Spleen (tissue), 11 donors: Measurements from ENCODE around the gene PRR13. TPM values are rescaled to one million over a fixed set of nuclear protein-coding genes. Genes with fewer than 3 reads are reported as not detected.

Experiments
- DNase-seq: peaks from one replicate; pipeline ENCODE4 v3.0.0-alpha.2; 2020
- H3K27ac ChIP-seq, 8 donors: fragments of 200-600 bp; sonication (generic) in 7 of 8; 1 replicate in 4 of 8; 2 replicates in 4 of 8; pipeline versions ENCODE4 v1.5.0 to v1.8.0; 2016 to 2021; ENCODE audit warnings: inconsistent platforms in 4 of 8, mild to moderate bottlenecking in 4 of 8, moderate library complexity in 1 of 8
- H3K27me3 ChIP-seq, 7 donors: fragments of 200-600 bp; sonication (generic) in 6 of 7; replicated peaks in 1 of 7; 1 replicate in 4 of 7; 2 replicates in 3 of 7; pipeline versions ENCODE4 v1.5.0 to v1.8.0; 2016 to 2021; ENCODE audit warnings: inconsistent platforms in 3 of 7, mild to moderate bottlenecking in 1 of 7
- H3K36me3 ChIP-seq, 6 donors: fragments of 200-600 bp; sonication (generic) in 5 of 6; 1 replicate in 4 of 6; 2 replicates in 2 of 6; pipeline versions ENCODE4 v1.5.0 to v1.8.0; 2016 to 2021; ENCODE audit warnings: inconsistent platforms in 2 of 6
- H3K4me1 ChIP-seq, 6 donors: fragments of 200-600 bp; sonication (generic) in 5 of 6; 1 replicate in 3 of 6; 2 replicates in 3 of 6; pipeline versions ENCODE4 v1.5.0 to v1.8.0; 2016 to 2021; ENCODE audit warnings: inconsistent platforms in 3 of 6
- H3K4me3 ChIP-seq, 8 donors: fragments of 200-600 bp; sonication (generic) in 7 of 8; 1 replicate in 4 of 8; 2 replicates in 4 of 8; pipeline versions ENCODE4 v1.5.0 to v1.8.0; 2016 to 2021; ENCODE audit warnings: inconsistent platforms in 4 of 8, mild to moderate bottlenecking in 4 of 8, moderate library complexity in 2 of 8
- H3K9me3 ChIP-seq, 8 donors: fragments of 200-600 bp; sonication (generic) in 7 of 8; 1 replicate in 4 of 8; 2 replicates in 4 of 8; pipeline versions ENCODE4 v1.5.0 to v1.8.0; 2016 to 2021; ENCODE audit warnings: inconsistent platforms in 4 of 8
- POLR2A ChIP-seq, 3 donors: fragments of 450-650 bp; IDR thresholded peaks; one replicate each; pipeline ENCODE4 v1.5.1; 2017; ENCODE audit warnings: antibody characterized with exemption in 3 of 3, mild to moderate bottlenecking in 1 of 3
- POLR2AphosphoS5 ChIP-seq, 3 donors: sonication (generic); formaldehyde crosslinking; IDR thresholded peaks; one replicate each; pipeline ENCODE4 v1.5.1; 2017; ENCODE audit warnings: antibody characterized with exemption in 3 of 3
- WGBS, 5 donors: extraction: QIAGEN DNeasy Blood & Tissue Kit in 3 of 5; methylation state at CpG; one replicate each; pipeline versions ENCODE4 v1.1.5 to v1.1.7; 2013 to 2018; 5-methylcytosine and 5-hydroxymethylcytosine counted together
- intact Hi-C: fragments of 100-400 bp; cut with DNase I; formaldehyde crosslinking; loops from one replicate; pipeline ENCODE4 v1.15.0; 2023; ENCODE audit warnings: low total_unique reads
- polyA plus RNA-seq, 3 donors: library from polyadenylated mRNA; stranded (reverse); fragments of 200-250 nt; gene quantifications; one replicate each; pipeline ENCODE4 v1.2.1, GENCODE V29; 2013
- total RNA-seq, 7 donors: library from RNA; depleted of rRNA in 3 of 7; stranded (reverse); fragments of >200 nt in 3 of 7; fragmentation: NEBNext Ultra II Directional in 4 of 7; extraction: Animal tissue kit (Norgen Biotek cat#: 25700) in 4 of 7; gene quantifications; one replicate each; pipeline versions ENCODE4 v1.1.0 to v1.2.1, GENCODE V29; 2016 to 2021
- TF ChIP-seq, protein P1 (sequence below), 11 experiments: fragments of 200-600 bp in 7 of 11; fragments of 450-650 bp in 4 of 11; sonication (generic) in 4 of 11; IDR thresholded peaks in 8 of 11; conservative IDR thresholded peaks in 3 of 11; 1 replicate in 7 of 11; 2 replicates in 4 of 11; pipeline versions ENCODE4 v1.4.0 to v1.8.0; 2016 to 2021; ENCODE audit warnings: antibody characterized with exemption in 11 of 11, inconsistent platforms in 4 of 11, mild to moderate bottlenecking in 1 of 11
- donor health status: healthy with polysubstance abuse.
- donor health status: DM: no; HTN: no; CAD: no; lungs with moderate emphysema.
- donor health status: DM: no; HTN: no; CAD: no.
- donor health status: Bipolar disorder and iron deficiency.
- donor health status: healthy.
- donor health status: DM: no; HTN: no; CAD: no.
- donor health status: DM: yes; HTN: yes; CAD: no.

The PRR13 gene
- total and polyA plus RNA-seq, 10 donors: 127 to 262 (median 209) TPM

DNA sequence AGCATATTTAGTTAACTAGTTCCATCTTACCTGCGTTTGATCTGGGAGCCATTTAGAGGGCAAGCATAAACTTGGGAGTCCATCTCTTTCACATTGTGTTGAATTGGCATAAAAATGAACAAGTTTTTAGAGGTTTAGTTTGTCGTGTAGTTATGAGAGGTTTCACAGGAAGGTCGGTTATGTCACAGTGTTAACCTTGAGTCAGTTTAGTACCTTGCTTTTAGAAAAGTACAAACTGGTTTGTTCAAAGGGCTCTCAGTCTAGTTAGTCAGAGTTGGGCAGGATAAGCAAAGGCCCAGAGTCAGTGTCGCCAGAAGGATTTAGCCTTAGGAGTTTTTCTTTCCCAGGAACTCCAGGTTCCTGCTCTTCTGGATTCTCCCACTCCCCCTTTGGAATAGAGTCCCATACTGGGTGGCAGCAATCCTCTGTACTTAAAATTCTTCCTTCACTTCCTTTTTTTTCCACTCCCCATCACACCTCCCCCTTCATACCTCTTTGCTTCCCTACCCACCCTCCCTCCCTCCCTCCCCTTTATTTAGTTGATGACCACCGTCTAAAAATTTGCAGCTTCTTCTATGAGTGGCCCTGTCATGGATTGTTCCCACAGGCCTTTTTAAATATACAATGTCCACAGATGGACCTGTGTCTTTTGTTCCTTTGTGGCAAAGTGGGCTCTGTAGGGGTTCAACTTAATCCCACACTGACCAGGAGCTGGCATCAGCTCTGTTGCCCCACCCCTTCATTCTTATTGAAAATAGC is 22.4 kb downstream of the PRR13 start:
- intact Hi-C loops: no loop called here
- TF ChIP-seq, protein P1, sequence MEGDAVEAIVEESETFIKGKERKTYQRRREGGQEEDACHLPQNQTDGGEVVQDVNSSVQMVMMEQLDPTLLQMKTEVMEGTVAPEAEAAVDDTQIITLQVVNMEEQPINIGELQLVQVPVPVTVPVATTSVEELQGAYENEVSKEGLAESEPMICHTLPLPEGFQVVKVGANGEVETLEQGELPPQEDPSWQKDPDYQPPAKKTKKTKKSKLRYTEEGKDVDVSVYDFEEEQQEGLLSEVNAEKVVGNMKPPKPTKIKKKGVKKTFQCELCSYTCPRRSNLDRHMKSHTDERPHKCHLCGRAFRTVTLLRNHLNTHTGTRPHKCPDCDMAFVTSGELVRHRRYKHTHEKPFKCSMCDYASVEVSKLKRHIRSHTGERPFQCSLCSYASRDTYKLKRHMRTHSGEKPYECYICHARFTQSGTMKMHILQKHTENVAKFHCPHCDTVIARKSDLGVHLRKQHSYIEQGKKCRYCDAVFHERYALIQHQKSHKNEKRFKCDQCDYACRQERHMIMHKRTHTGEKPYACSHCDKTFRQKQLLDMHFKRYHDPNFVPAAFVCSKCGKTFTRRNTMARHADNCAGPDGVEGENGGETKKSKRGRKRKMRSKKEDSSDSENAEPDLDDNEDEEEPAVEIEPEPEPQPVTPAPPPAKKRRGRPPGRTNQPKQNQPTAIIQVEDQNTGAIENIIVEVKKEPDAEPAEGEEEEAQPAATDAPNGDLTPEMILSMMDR (IDR thresholded peaks at IDR 0.05 in 8 of 11, conservative IDR thresholded peaks at IDR 0.05 in 3 of 11): no peak
- TF ChIP-seq POLR2AphosphoS5 (IDR thresholded peaks at IDR 0.05) (no peak), POLR2A (IDR thresholded peaks at IDR 0.05) (no peak)
- H3K36me3 ChIP-seq: peaks cover 13 to 100% (median 100%) of the 10 kb centered on the region in 6 donors
- 61 to 76% (median 65%) methylated on average over 5 of the region's 5 CpGs for WGBS, 5 donors
- H3K4me1 ChIP-seq: peaks cover 3 to 80% (median 30%) of the 10 kb centered on the region in 6 donors
- DNase-seq: no peak
- H3K9me3 ChIP-seq: no peaks in the 10 kb centered on the region
- H3K27ac ChIP-seq: peak overlapping the region in 2 of 8 donors; percentile 24 to 29
- H3K4me3 ChIP-seq: no peak overlapping the region
- H3K27me3 ChIP-seq: no peaks in the 10 kb centered on the region

DNA sequence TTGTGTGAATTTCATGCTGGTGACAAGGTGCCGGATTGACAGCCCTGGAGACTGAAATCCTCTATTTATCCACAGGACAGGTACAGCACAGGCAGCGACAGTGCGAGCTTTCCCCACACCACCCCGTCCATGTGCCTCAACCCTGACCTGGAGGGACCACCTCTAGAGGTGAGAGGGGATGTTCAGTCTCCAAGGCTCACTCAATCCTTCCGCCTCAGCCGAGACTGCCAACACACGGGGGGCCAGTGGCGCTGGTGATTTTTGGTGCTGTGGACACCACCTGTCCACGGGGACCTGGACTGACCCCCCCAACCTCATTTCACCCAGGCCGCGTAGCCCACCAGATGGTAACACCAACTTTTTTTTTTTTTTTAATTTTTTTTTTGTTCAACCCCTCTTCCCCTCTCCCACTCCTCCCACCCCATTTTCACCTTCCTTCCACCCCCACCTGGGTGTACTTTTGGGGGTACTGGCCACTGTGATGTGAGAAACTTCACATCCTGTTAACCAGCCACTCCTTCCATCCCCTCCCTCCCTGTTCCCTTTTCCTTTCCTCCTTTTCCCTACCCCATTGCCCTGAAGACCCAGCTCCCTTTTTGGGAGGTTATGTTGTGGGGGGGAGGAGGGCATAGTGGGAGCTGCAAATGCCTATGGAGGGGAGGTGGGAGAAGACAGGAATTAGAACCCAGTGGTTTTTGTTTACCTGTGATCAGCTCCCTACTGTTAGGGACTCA is 23.3 kb downstream of the PRR13 start:
- WGBS, 5 donors: 88 to 96% (median 95%) methylated on average over 11 of the region's 11 CpGs
- no peak for DNase-seq
- intact Hi-C loops: no loop called here
- Histone ChIP-seq H3K27ac (peak overlapping the region in 2 of 8 donors; percentile 22 to 58), H3K9me3 (no peaks in the 10 kb centered on the region), H3K36me3 (peaks cover 13 to 100% (median 100%) of the 10 kb centered on the region in 6 donors), H3K27me3 (no peaks in the 10 kb centered on the region), H3K4me1 (peaks cover 3 to 71% (median 29%) of the 10 kb centered on the region in 6 donors), H3K4me3 (no peak overlapping the region)
- TF ChIP-seq POLR2A (IDR thresholded peaks at IDR 0.05) (no peak), POLR2AphosphoS5 (IDR thresholded peaks at IDR 0.05) (peak in 2 of 3 donors; percentile 50 to 61)
- TF ChIP-seq, protein P1 (IDR thresholded peaks at IDR 0.05 in 8 of 11, conservative IDR thresholded peaks at IDR 0.05 in 3 of 11): no peak

DNA sequence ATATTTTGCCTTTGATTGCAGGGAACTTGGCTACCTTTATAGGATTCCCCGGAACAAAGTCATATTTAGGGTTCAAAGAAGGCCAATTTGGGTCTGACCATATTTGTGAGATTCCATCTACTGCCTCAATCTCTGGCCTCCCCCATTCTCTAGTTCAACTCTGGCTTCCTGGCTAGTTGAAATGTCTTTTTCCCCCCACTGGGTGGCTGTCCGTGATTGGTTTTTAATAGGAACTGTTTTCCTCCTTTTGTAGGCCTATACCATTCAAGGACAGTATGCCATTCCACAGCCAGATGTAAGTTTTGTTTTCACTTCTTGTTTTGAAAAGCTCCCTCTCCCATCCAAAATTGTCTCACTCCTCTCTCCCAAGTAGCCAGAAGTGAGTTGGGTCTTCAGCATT is 24.1 kb downstream of the PRR13 start:
- H3K27ac ChIP-seq: peak overlapping the region in 3 of 8 donors; percentile 22 to 58 (median 26)
- peaks cover 3 to 66% (median 28%) of the 10 kb centered on the region in 6 donors for H3K4me1 ChIP-seq
- 62 to 85% (median 75%) methylated on average over 2 of the region's 2 CpGs for WGBS, 5 donors
- H3K4me3 ChIP-seq: no peak overlapping the region
- TF ChIP-seq POLR2A (IDR thresholded peaks at IDR 0.05): no peak
- TF ChIP-seq POLR2AphosphoS5 (IDR thresholded peaks at IDR 0.05): no peak
- TF ChIP-seq, protein P1 (IDR thresholded peaks at IDR 0.05 in 8 of 11, conservative IDR thresholded peaks at IDR 0.05 in 3 of 11): no peak
- H3K36me3 ChIP-seq: peaks cover 9 to 100% (median 100%) of the 10 kb centered on the region in 6 donors
- no peaks in the 10 kb centered on the region for H3K9me3 ChIP-seq
- H3K27me3 ChIP-seq: no peaks in the 10 kb centered on the region
- no peak for DNase-seq
- intact Hi-C loops: no loop called here

DNA sequence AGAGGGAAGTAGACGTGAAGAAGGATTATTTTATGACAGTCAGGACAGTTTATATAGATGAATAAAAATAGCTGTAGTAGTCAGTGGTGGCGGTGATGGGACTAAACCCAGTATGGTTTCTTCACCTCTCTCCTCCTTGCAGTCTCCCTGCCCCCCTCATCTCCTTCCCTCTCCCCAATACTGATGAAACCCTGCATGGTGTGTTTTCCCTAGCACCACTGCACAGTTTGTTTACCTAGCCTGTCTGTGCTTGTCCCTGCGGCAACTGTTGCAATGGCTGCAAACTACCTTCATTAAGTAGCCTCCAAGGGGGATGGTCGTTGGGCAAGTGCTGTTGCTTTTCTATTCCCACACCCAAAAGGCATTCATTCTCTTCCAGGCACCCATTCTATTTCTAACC is 25.1 kb downstream of the PRR13 start:
- no peaks in the 10 kb centered on the region for H3K27me3 ChIP-seq
- WGBS, 5 donors: 81 to 89% (median 87%) methylated on average over 4 of the region's 4 CpGs
- H3K27ac ChIP-seq: peak overlapping the region in 2 of 8 donors; percentile 8 to 22
- no peak overlapping the region for H3K4me3 ChIP-seq
- intact Hi-C loops: no loop called here
- peaks cover 9 to 100% (median 100%) of the 10 kb centered on the region in 6 donors for H3K36me3 ChIP-seq
- H3K9me3 ChIP-seq: no peaks in the 10 kb centered on the region
- no peak for DNase-seq
- H3K4me1 ChIP-seq: peaks cover 3 to 60% (median 24%) of the 10 kb centered on the region in 6 donors
- TF ChIP-seq, protein P1 (IDR thresholded peaks at IDR 0.05 in 8 of 11, conservative IDR thresholded peaks at IDR 0.05 in 3 of 11): no peak
- TF ChIP-seq POLR2A (IDR thresholded peaks at IDR 0.05) (no peak), POLR2AphosphoS5 (IDR thresholded peaks at IDR 0.05) (no peak)
